ENCODE data around the gene ARFGEF3. TPM values are rescaled to one million over a fixed set of nuclear protein-coding genes. Genes with fewer than 3 reads are reported as not detected.

ARFGEF3 gene
- total and polyA plus RNA-seq, 10 of the 15 experiments (the other 5 are each of a cell fraction or from before 2014, with no cell fraction given), result under 0.01 to 0.08 (median 0.02) TPM; not detected in 1

GRCh38 chr6:138272533-138273315 is 111.0 kb downstream of the ARFGEF3 start:
- no peak for FAIRE-seq
- Histone ChIP-seq H3K27ac (ENCODE audit: control insufficient read depth, insufficient read depth) (no peak overlapping the region), H3K79me2 (ENCODE audit: control insufficient read depth, insufficient read depth, low read length) (no peaks in the 10 kb centered on the region), H3K36me3 (ENCODE audit: control insufficient read depth in 2 of 2, insufficient read depth in 2 of 2, low read length in 1 of 2) (no peaks in the 10 kb centered on the region), H3K4me1 (ENCODE audit: control insufficient read depth, insufficient read depth, low read length) (no peaks in the 10 kb centered on the region), H2AFZ (ENCODE audit: control insufficient read depth, low read depth, low read length) (no peak overlapping the region), H4K20me1 (ENCODE audit: control insufficient read depth, insufficient read depth) (no peaks in the 10 kb centered on the region), H3K9ac (ENCODE audit: control insufficient read depth, insufficient read depth, low read length) (no peak overlapping the region), H3K27me3 (replicated peaks in 1 of 2; ENCODE audit: control insufficient read depth in 2 of 2, insufficient read depth in 2 of 2, low read length in 1 of 2) (no peaks in the 10 kb centered on the region; a peak in 1 of 4 replicates), H3K9me3 (replicated peaks; ENCODE audit: control insufficient read depth, insufficient read depth, low read length) (no peaks in the 10 kb centered on the region), H3K4me3 (no peak overlapping the region), H3K4me2 (ENCODE audit: control insufficient read depth, insufficient read depth) (no peak overlapping the region)
- BruUV-seq (replicated peaks), result no TSS peak
- DNase-seq (ENCODE audit: low read depth, low spot score), result no peak
- WGBS (ENCODE audit: insufficient coverage, insufficient replicate concordance, low lambda C conversion rate, missing lambda C conversion rate), result 33% methylated on average over 8 of the region's 8 CpGs
- intact Hi-C loops (cut with micrococcal nuclease; ENCODE audit: unreplicated experiment), result no loop called here
- TF ChIP-seq ZNF207 (IDR thresholded peaks at IDR 0.05; ENCODE audit: borderline replicate concordance), result no peak
- no peak for TF ChIP-seq RCOR1 (conservative IDR thresholded peaks at IDR 0.05; ENCODE audit: low read depth, low read length)
- ChIA-PET SMC1A (ENCODE audit: uncharacterized antibody, unreplicated experiment) (no interaction called here), CTCF (no interaction called here), POLR2A (no interaction called here), RAD21 (ENCODE audit: unreplicated experiment) (no interaction called here)
- in situ Hi-C loops (cut with MboI), result no loop called here
- no peak for ATAC-seq

- no peak overlapping the region for H3K27ac ChIP-seq (ENCODE audit: control insufficient read depth, insufficient read depth)
- DNase-seq (ENCODE audit: low read depth, low spot score) (no peak), ATAC-seq (no peak), FAIRE-seq (no peak)
- no peaks in the 10 kb centered on the region for H4K20me1 ChIP-seq (ENCODE audit: control insufficient read depth, insufficient read depth)
- H3K4me3 ChIP-seq, result no peak overlapping the region
- no peaks in the 10 kb centered on the region for H3K27me3 ChIP-seq (replicated peaks in 1 of 2; ENCODE audit: control insufficient read depth in 2 of 2, insufficient read depth in 2 of 2, low read length in 1 of 2)
- intact Hi-C loops (cut with micrococcal nuclease; ENCODE audit: unreplicated experiment), result no loop called here
- no peaks in the 10 kb centered on the region for H3K36me3 ChIP-seq (ENCODE audit: control insufficient read depth in 2 of 2, insufficient read depth in 2 of 2, low read length in 1 of 2)
- H2AFZ ChIP-seq (ENCODE audit: control insufficient read depth, low read depth, low read length), result no peak overlapping the region
- CTCF ChIA-PET, result interaction anchor here (0.7 kb wide), 1 partner anchor 52 kb away, joined by 4 read pairs; no protein-coding TSS in a partner anchor
- RAD21 ChIA-PET (ENCODE audit: unreplicated experiment), result no interaction called here
- BruUV-seq (replicated peaks), result no TSS peak
- WGBS (ENCODE audit: insufficient coverage, insufficient replicate concordance, low lambda C conversion rate, missing lambda C conversion rate), result 39% methylated on average over 3 of the region's 3 CpGs
- H3K9ac ChIP-seq (ENCODE audit: control insufficient read depth, insufficient read depth, low read length), result no peak overlapping the region
- no peaks in the 10 kb centered on the region for H3K4me1 ChIP-seq (ENCODE audit: control insufficient read depth, insufficient read depth, low read length)
- in situ Hi-C loops (cut with MboI), result no loop called here
- H3K4me2 ChIP-seq (ENCODE audit: control insufficient read depth, insufficient read depth), result no peak overlapping the region
- POLR2A ChIA-PET, result interaction anchor here (0.6 kb wide), 1 partner anchor 34 kb away, joined by 3 read pairs; no protein-coding TSS in a partner anchor
- SMC1A ChIA-PET (ENCODE audit: uncharacterized antibody, unreplicated experiment), result interaction anchor here (1.0 to 1.8 kb wide), 2 partner anchors 9 to 26 kb away, joined by 3 to 4 read pairs; no protein-coding TSS in a partner anchor
- H3K79me2 ChIP-seq (ENCODE audit: control insufficient read depth, insufficient read depth, low read length), result no peaks in the 10 kb centered on the region
- no peaks in the 10 kb centered on the region for H3K9me3 ChIP-seq (replicated peaks; ENCODE audit: control insufficient read depth, insufficient read depth, low read length)
- TF ChIP-seq RAD21 (IDR thresholded peaks at IDR 0.05; ENCODE audit: insufficient read depth, low read depth, low read length) (no peak), IRF4 (IDR thresholded peaks at IDR 0.05; ENCODE audit: low read depth, low read length) (no peak), TARDBP (IDR thresholded peaks at IDR 0.05; ENCODE audit: borderline replicate concordance) (no peak), ZNF217 (IDR thresholded peaks at IDR 0.05) (no peak), RB1 (IDR thresholded peaks at IDR 0.05; ENCODE audit: borderline replicate concordance) (no peak), PAX8 (IDR thresholded peaks at IDR 0.05) (no peak), MEF2A (IDR thresholded peaks at IDR 0.05; ENCODE audit: insufficient read depth, low read depth, low read length) (no peak), LARP7 (IDR thresholded peaks at IDR 0.05) (no peak), IKZF1 (conservative IDR thresholded peaks at IDR 0.05) (no peak), STAT1 (conservative IDR thresholded peaks at IDR 0.05) (no peak), ZNF384 (IDR thresholded peaks at IDR 0.05; ENCODE audit: borderline replicate concordance, low read depth, low read length) (no peak), SREBF2 (IDR thresholded peaks at IDR 0.05; ENCODE audit: low read length) (no peak)
Measured at GRCh38 chr6:138275976-138276375, 114.2 kb downstream of the ARFGEF3 start.

Data from GM12878 (cell line).